ENCODE measurements around the gene SLC24A3. TPM values are rescaled to one million over a fixed set of nuclear protein-coding genes. Genes with fewer than 3 reads are reported as not detected.

SLC24A3 gene
- total RNA-seq, 1 donor from 2014 or later: 13.1 TPM

- intact Hi-C loops (cut with DNase I): no loop called here
Measured at GRCh38 chr20:19274001-19274400, 61.6 kb downstream of the SLC24A3 start.

GRCh38 chr20:19274412-19275015 lies 62.1 kb downstream of the SLC24A3 start:
- no peaks in the 10 kb centered on the region for H3K27me3 ChIP-seq
- no peaks in the 10 kb centered on the region for H3K9me3 ChIP-seq
- H3K27ac ChIP-seq: peak overlapping the region; percentile 58
- TF ChIP-seq CTCF (IDR thresholded peaks at IDR 0.05): no peak
- no peaks in the 10 kb centered on the region for H3K36me3 ChIP-seq
- ATAC-seq (peak; percentile 30), DNase-seq (no peak)
- no peak overlapping the region for H3K4me3 ChIP-seq
- peaks cover 13% of the 10 kb centered on the region for H3K4me1 ChIP-seq
- intact Hi-C loops (cut with DNase I): no loop called here

More at GRCh38 chr20:19274001-19274400, 61.6 kb downstream of the SLC24A3 start:
- Histone ChIP-seq H3K36me3 (no peaks in the 10 kb centered on the region), H3K27ac (no peak overlapping the region), H3K27me3 (no peaks in the 10 kb centered on the region), H3K4me1 (peaks cover 13% of the 10 kb centered on the region), H3K4me3 (no peak overlapping the region), H3K9me3 (no peaks in the 10 kb centered on the region)
- ATAC-seq (no peak), DNase-seq (no peak)
- TF ChIP-seq CTCF (IDR thresholded peaks at IDR 0.05): no peak

GRCh38 chr20:19275038-19275629 lies 62.7 kb downstream of the SLC24A3 start:
- no peak overlapping the region for H3K4me3 ChIP-seq
- intact Hi-C loops (cut with DNase I): no loop called here

DNA sequence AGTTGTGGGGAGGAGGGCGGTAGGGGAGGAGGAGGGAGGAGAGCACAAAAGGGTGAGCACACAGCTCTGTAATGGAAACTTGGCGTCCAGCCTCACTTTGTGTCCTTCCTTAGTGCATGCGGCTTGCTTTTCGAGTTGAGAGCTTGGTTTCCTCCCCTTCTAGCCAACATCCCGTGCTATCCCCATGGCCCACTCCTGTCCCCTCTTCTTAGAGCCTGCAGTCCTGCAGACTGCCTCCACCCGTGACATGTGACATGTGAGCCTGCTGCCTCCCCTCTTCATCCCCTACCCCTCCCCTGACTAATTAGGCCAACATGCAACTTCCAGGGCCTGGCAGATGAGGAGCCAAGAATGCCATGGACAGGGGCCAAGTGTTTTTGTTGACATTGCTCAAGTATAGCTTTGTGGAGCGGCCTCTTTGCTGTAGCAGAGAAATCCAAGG lies 63.2 kb downstream of the SLC24A3 start:
- Histone ChIP-seq H3K4me1 (peaks cover 13% of the 10 kb centered on the region), H3K36me3 (no peaks in the 10 kb centered on the region), H3K27ac (peak overlapping the region; percentile 58), H3K27me3 (no peaks in the 10 kb centered on the region), H3K9me3 (no peaks in the 10 kb centered on the region), H3K4me3 (no peak overlapping the region)
- intact Hi-C loops (cut with DNase I): no loop called here
- DNase-seq: peak; percentile 70
- TF ChIP-seq CTCF (IDR thresholded peaks at IDR 0.05): no peak
- ATAC-seq: peak; percentile 79

More at GRCh38 chr20:19275038-19275629, 62.7 kb downstream of the SLC24A3 start:
- H3K4me1 ChIP-seq: peaks cover 13% of the 10 kb centered on the region
- H3K36me3 ChIP-seq: no peaks in the 10 kb centered on the region
- DNase-seq (no peak), ATAC-seq (no peak)
- no peak for TF ChIP-seq CTCF (IDR thresholded peaks at IDR 0.05)
- no peaks in the 10 kb centered on the region for H3K27me3 ChIP-seq
- H3K27ac ChIP-seq: peak overlapping the region; percentile 58
- no peaks in the 10 kb centered on the region for H3K9me3 ChIP-seq

- H3K27ac ChIP-seq: no peak overlapping the region
Measured at GRCh38 chr20:19277381-19277780, 64.9 kb downstream of the SLC24A3 start.

More at GRCh38 chr20:19277381-19277780, 64.9 kb downstream of the SLC24A3 start:
- no peak for TF ChIP-seq CTCF (IDR thresholded peaks at IDR 0.05)
- DNase-seq: no peak
- peaks cover 13% of the 10 kb centered on the region for H3K4me1 ChIP-seq
- H3K36me3 ChIP-seq: no peaks in the 10 kb centered on the region
- no peaks in the 10 kb centered on the region for H3K27me3 ChIP-seq
- intact Hi-C loops (cut with DNase I): no loop called here
- no peak for ATAC-seq
- no peaks in the 10 kb centered on the region for H3K9me3 ChIP-seq
- H3K4me3 ChIP-seq: no peak overlapping the region

All from upper lobe of right lung (tissue), 1 donor.